ENCODE results near the gene OR5W2. TPM values are rescaled to one million over a fixed set of nuclear protein-coding genes. Genes with fewer than 3 reads are reported as not detected.

Gene OR5W2
- not detected in 2 replicates for total RNA-seq

DNA sequence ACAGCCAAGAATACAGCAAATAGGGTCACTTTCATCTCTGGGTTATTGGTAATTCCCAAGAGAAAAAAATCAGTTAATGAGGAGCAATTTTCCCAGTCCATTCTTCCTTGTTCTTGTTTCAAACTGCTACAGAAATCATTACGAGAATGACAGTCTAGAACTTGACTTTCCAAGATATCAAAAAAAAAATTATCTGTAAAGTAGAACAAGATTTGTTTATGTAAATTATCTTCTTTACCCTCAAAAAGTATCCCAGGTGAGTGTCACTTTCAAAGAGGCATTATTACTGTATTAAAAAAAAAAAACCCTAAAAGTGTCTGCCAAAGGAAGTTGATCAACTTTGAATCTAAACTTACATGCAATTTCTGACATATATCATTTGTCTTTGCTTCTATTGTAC is at the start of gene OR5W2:
Gene OR5W2 (minus strand): TSS at position 101 of the 400 bp plus-strand sequence. CDS start 0 bp downstream, at position 101.

GRCh38 chr11:55936300-55936699 is 21.9 kb upstream of the OR5W2 start, which contains the start of gene OR5I1:
TSS of gene OR5I1 (minus strand) at chr11:55936400. CDS start at chr11:55936400, 0 bp downstream.

GRCh38 chr11:55882997-55883396 is 31.4 kb downstream of the OR5W2 start, which contains the start of gene TRIM51:
TSS of gene TRIM51 (plus strand) at chr11:55883297. CDS start at chr11:55885429, 2,132 bp downstream.

Other genes with a start within 250 kb of the OR5W2 start
- gene OR5D13, start 141.1 kb downstream of the OR5W2 start, total RNA-seq: not detected in 2 replicates
- gene OR5D14, start 119.0 kb downstream of the OR5W2 start, total RNA-seq: not detected in 2 replicates
- gene OR5L1, start 103.2 kb downstream of the OR5W2 start, total RNA-seq: not detected in 2 replicates
- not detected in 2 replicates for gene OR5D18, start 95.0 kb downstream of the OR5W2 start, total RNA-seq
- not detected in 2 replicates for gene OR5L2, start 87.4 kb downstream of the OR5W2 start, total RNA-seq
- not detected in 2 replicates for gene OR5D16, start 75.8 kb downstream of the OR5W2 start, total RNA-seq
- gene TRIM51, start 31.3 kb downstream of the OR5W2 start, total RNA-seq: not detected in 2 replicates
- gene OR5I1, start 21.8 kb upstream of the OR5W2 start, total RNA-seq: not detected in 2 replicates
- not detected in 2 replicates for gene OR10AG1, start 55.4 kb upstream of the OR5W2 start, total RNA-seq
- not detected in 2 replicates for gene OR5F1, start 80.0 kb upstream of the OR5W2 start, total RNA-seq
- gene OR5AS1, start 113.1 kb upstream of the OR5W2 start, total RNA-seq: not detected in 2 replicates
- not detected in 2 replicates for gene OR8I2, start 178.7 kb upstream of the OR5W2 start, total RNA-seq
- gene OR8H2, start 189.1 kb upstream of the OR5W2 start, total RNA-seq: not detected in 2 replicates
- gene OR8H3, start 207.8 kb upstream of the OR5W2 start, total RNA-seq: not detected in 2 replicates
- gene OR8J3, start 225.6 kb upstream of the OR5W2 start, total RNA-seq: not detected in 2 replicates
- gene OR8K5, start 245.7 kb upstream of the OR5W2 start, total RNA-seq: not detected in 2 replicates

Data from mesangial cell (primary cell).